GM18909 (cell line): Measurements from ENCODE around the gene SHISAL2B.
"Not testable (repeated sequence)": the region's sequence is repeated elsewhere in the genome, so short reads cannot be mapped to it uniquely, and the experiment has no call there.

Source experiments
- ATAC-seq: cut with Tn5 transposase; IDR thresholded peaks from one replicate; pipeline ENCODE4 v1.9.1; 2021; ENCODE audit warnings: mild to moderate bottlenecking; ENCODE audit not compliant: unreplicated experiment, poor library complexity

The SHISAL2B gene

GRCh38 chr5:64690417-64691151 lies at the start of gene SHISAL2B:
Gene SHISAL2B, plus strand, starts transcription at chr5:64690503. Its CDS starts 121 bp downstream, at chr5:64690624.
- peak; percentile 45 for ATAC-seq

GRCh38 chr5:64644831-64645230 lies 45.5 kb upstream of the SHISAL2B start:
- no peak for ATAC-seq

GRCh38 chr5:64646169-64646568 lies 44.1 kb upstream of the SHISAL2B start:
- no peak for ATAC-seq

- no peak for ATAC-seq
These were observed 40.8 kb upstream of the SHISAL2B start for GRCh38 chr5:64649512-64649911.

- no peak for ATAC-seq
These were observed 36.3 kb upstream of the SHISAL2B start for GRCh38 chr5:64653766-64654560.

- ATAC-seq = no peak
These were observed 35.8 kb upstream of the SHISAL2B start for GRCh38 chr5:64654561-64654938.

- no peak for ATAC-seq
These were observed 34.7 kb upstream of the SHISAL2B start for GRCh38 chr5:64655596-64655995.

GRCh38 chr5:64659289-64659688 lies 31.0 kb upstream of the SHISAL2B start:
- ATAC-seq = no peak

- not testable (repeated sequence) for ATAC-seq
These were observed 27.1 kb upstream of the SHISAL2B start for GRCh38 chr5:64663181-64663580.

GRCh38 chr5:64665243-64665642 lies 25.1 kb upstream of the SHISAL2B start:
- no peak for ATAC-seq

GRCh38 chr5:64666078-64666477 lies 24.2 kb upstream of the SHISAL2B start:
- ATAC-seq = no peak

- ATAC-seq = no peak
These were observed 23.2 kb upstream of the SHISAL2B start for GRCh38 chr5:64667068-64667467.

GRCh38 chr5:64670277-64670676 lies 20.0 kb upstream of the SHISAL2B start:
- no peak for ATAC-seq

- ATAC-seq = no peak
These were observed 18.6 kb upstream of the SHISAL2B start for GRCh38 chr5:64671678-64672077.

GRCh38 chr5:64678374-64678773 lies 11.9 kb upstream of the SHISAL2B start:
- ATAC-seq = no peak

- no peak for ATAC-seq
These were observed 10.0 kb upstream of the SHISAL2B start for GRCh38 chr5:64680289-64680688.

GRCh38 chr5:64682608-64683007 lies 7.7 kb upstream of the SHISAL2B start:
- ATAC-seq = no peak

GRCh38 chr5:64685866-64686265 lies 4.4 kb upstream of the SHISAL2B start:
- ATAC-seq = no peak

- ATAC-seq = no peak
These were observed 1.9 kb upstream of the SHISAL2B start for GRCh38 chr5:64688391-64688790.

GRCh38 chr5:64688965-64689364 lies 1.3 kb upstream of the SHISAL2B start:
- ATAC-seq = no peak

- no peak for ATAC-seq
These were observed 243 bp upstream of the SHISAL2B start for GRCh38 chr5:64690104-64690416.

GRCh38 chr5:64691291-64691690 lies 988 bp downstream of the SHISAL2B start:
- no peak for ATAC-seq
